GM12892 (cell line): ENCODE results near the gene AVL9.

ENCODE experiments used
- POLR2A ChIP-seq: IDR thresholded peaks from 2 replicates; pipeline ENCODE4 v1.6.1; 2011; ENCODE audit warnings: low read depth, low read length, control low read depth
- TAF1 ChIP-seq: IDR thresholded peaks from 2 replicates; pipeline ENCODE4 v1.6.1; 2011; ENCODE audit warnings: low read depth, mild to moderate bottlenecking, control low read depth, low read length, borderline replicate concordance

DNA sequence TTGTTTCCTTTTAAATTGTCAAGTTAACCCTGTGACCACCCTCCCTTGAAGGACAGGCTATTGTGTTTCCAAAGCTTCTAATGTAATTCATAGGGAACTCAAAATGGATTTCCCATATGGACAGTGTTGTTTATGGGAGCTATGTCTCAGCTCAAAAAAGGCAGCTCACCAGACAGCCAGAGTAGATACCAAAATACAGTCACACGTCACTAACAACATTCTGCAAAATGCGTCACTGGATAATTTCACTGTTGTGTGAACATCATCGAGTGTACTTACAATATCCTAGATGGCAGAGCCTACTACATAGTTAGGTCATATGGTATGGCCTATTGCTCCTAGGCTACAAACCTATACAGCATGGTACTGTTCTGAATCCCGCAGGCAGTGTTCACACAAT is 97.4 kb downstream of the AVL9 start:
- TF ChIP-seq TAF1 (no peak), POLR2A (no peak)
